Mesothelial cell of epicardium (in vitro differentiated cells): ENCODE data around the gene TACC2. TPM values are rescaled to one million over a fixed set of nuclear protein-coding genes. Genes with fewer than 3 reads are reported as not detected.

Experiments
- DNase-seq, 2 experiments: peaks; one replicate each; pipeline ENCODE4 v3.0.0; 2021; ENCODE audit warnings: low spot score in 2 of 2; ENCODE audit not compliant: unreplicated experiment in 2 of 2
- H3K27ac Mint-ChIP-seq: 2 replicates; pipeline ENCODE4 v1.8.0; 2021; ENCODE audit warnings: mixed read lengths
- H3K27me3 Mint-ChIP-seq: 2 replicates; pipeline ENCODE4 v1.8.0; 2021; ENCODE audit warnings: low read depth, mixed read lengths
- H3K36me3 Mint-ChIP-seq: 2 replicates; pipeline ENCODE4 v1.8.0; 2021; ENCODE audit warnings: mixed read lengths
- H3K4me1 Mint-ChIP-seq: 2 replicates; pipeline ENCODE4 v1.8.0; 2021; ENCODE audit warnings: mixed read lengths
- H3K4me3 Mint-ChIP-seq: 2 replicates; pipeline ENCODE4 v1.8.0; 2021; ENCODE audit warnings: mild to moderate bottlenecking, moderate library complexity, mixed read lengths
- H3K9me3 Mint-ChIP-seq: 2 replicates; pipeline ENCODE4 v1.8.0; 2021; ENCODE audit warnings: mixed read lengths
- CTCF ChIP-seq: fragments of 200-600 bp; sonication (generic); IDR thresholded peaks from one replicate; pipeline ENCODE4 v1.5.0; 2021; ENCODE audit warnings: antibody characterized with exemption; ENCODE audit not compliant: unreplicated experiment
- total RNA-seq: library from RNA; stranded (reverse); gene quantifications from 3 replicates; pipeline ENCODE4 v1.2.1, GENCODE V29; 2021

TACC2 gene
- total RNA-seq, 1 donor from 2014 or later = 25.5 TPM

DNA sequence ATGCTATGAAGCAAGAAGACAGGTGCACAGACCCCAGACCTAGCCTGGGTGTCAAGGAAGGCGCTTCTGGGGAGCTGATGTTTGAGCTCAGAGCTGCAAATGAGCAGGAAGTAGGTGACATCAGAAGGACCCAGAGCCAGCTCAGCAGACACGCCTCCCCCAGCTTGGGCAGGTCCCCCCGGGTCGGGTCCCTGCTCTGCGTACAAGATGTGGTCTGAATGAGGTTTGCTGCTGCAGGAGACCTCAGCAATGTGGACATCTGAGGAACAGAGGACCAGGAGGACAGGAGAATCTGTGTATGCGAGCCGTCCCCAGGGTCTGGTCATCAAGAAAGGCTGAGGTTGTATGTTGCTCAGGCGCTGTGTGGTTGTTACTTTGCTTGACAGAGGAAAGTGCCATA lies 51.8 kb downstream of the TACC2 start:
- Mint-ChIP-seq H3K36me3 (no peaks in the 10 kb centered on the region), H3K27ac (no peak overlapping the region), H3K27me3 (peaks cover 2% of the 10 kb centered on the region), H3K4me1 (peaks cover 8% of the 10 kb centered on the region), H3K4me3 (no peak overlapping the region), H3K9me3 (no peaks in the 10 kb centered on the region)
- DNase-seq = no peak
- no peak for TF ChIP-seq CTCF

- H3K27me3 Mint-ChIP-seq = peaks cover 2% of the 10 kb centered on the region
- H3K4me1 Mint-ChIP-seq = peaks cover 8% of the 10 kb centered on the region
- no peaks in the 10 kb centered on the region for H3K36me3 Mint-ChIP-seq
- no peak overlapping the region for H3K4me3 Mint-ChIP-seq
- no peak for DNase-seq
- no peak for TF ChIP-seq CTCF
- no peak overlapping the region for H3K27ac Mint-ChIP-seq
- no peaks in the 10 kb centered on the region for H3K9me3 Mint-ChIP-seq
Observed at GRCh38 chr10:122042836-122043235, 53.9 kb downstream of the TACC2 start.

DNA sequence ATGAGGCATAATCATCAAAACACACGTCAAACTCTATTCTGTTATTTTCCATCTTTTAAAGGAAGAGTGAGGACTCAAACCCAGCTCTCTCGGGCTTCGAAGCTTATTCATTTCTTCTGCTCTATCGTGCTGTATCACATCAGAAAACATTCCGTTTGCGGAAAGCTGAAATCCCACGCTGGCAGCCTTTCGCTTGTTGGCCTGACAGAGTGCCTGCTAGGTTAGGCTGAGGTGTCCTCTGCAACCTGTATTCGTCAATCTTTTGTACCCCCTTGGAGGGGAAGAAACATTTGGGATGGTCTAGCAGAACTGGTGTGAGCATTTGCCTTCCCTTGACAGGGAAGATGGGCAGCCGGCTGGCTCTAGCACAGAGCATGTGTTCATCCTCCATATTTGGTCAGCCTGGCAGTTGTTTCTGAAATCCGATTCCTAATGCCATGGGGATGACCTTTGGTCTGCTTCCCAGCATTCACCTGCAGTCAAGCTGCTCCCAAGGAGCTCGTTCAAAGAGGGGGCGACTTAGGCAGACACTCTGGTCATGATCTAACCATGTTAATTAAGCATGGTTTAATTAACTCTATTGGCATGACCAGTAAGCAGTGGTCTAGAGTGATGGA lies 55.2 kb downstream of the TACC2 start:
- no peaks in the 10 kb centered on the region for H3K9me3 Mint-ChIP-seq
- TF ChIP-seq CTCF = no peak
- no peak for DNase-seq
- peaks cover 8% of the 10 kb centered on the region for H3K4me1 Mint-ChIP-seq
- H3K27me3 Mint-ChIP-seq = peaks cover 2% of the 10 kb centered on the region
- no peak overlapping the region for H3K4me3 Mint-ChIP-seq
- H3K36me3 Mint-ChIP-seq = no peaks in the 10 kb centered on the region
- no peak overlapping the region for H3K27ac Mint-ChIP-seq

- TF ChIP-seq CTCF = no peak
- no peak overlapping the region for H3K4me3 Mint-ChIP-seq
- DNase-seq = no peak
- no peak overlapping the region for H3K27ac Mint-ChIP-seq
- peaks cover 8% of the 10 kb centered on the region for H3K4me1 Mint-ChIP-seq
- H3K36me3 Mint-ChIP-seq = no peaks in the 10 kb centered on the region
- no peaks in the 10 kb centered on the region for H3K27me3 Mint-ChIP-seq
- H3K9me3 Mint-ChIP-seq = no peaks in the 10 kb centered on the region
Observed at GRCh38 chr10:122044713-122045112, 55.8 kb downstream of the TACC2 start.

DNA sequence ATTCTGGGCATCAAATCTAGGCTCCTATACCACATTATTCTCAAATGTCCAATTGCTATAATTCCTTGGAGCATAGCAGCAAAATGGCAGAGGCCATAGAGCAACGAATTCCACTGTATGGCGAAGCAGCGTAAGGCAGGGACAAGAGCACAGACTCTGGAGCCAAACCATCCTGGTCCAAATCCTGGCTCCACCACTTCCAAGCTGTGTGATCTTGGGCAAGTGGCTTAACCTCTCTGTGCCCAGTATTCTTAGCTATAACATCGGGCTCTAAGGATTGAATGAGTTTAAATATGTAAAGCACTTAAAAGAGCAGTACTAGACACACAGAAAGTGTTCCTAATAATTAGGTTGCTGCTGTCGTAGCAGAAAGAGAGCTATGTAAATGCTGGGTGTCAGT lies 56.2 kb downstream of the TACC2 start:
- Mint-ChIP-seq H3K27ac (no peak overlapping the region), H3K4me1 (peaks cover 8% of the 10 kb centered on the region), H3K4me3 (no peak overlapping the region), H3K9me3 (no peaks in the 10 kb centered on the region), H3K27me3 (no peaks in the 10 kb centered on the region), H3K36me3 (no peaks in the 10 kb centered on the region)
- TF ChIP-seq CTCF = no peak
- DNase-seq = no peak

- H3K27me3 Mint-ChIP-seq = no peaks in the 10 kb centered on the region
- H3K4me1 Mint-ChIP-seq = peaks cover 13% of the 10 kb centered on the region
- H3K36me3 Mint-ChIP-seq = no peaks in the 10 kb centered on the region
- no peak for TF ChIP-seq CTCF
- no peaks in the 10 kb centered on the region for H3K9me3 Mint-ChIP-seq
- no peak overlapping the region for H3K27ac Mint-ChIP-seq
- H3K4me3 Mint-ChIP-seq = no peak overlapping the region
- no peak for DNase-seq
Observed at GRCh38 chr10:122047560-122047959, 58.6 kb downstream of the TACC2 start.
